DLD1 (cell line): ENCODE data around the gene MSL3B.

Experiments
- in situ Hi-C: cut with HindIII; loops from 2 replicates; pipeline ENCODE4 v1.10.0; 2017; ENCODE audit warnings: low sequenced_read_pairs

MSL3B gene

DNA sequence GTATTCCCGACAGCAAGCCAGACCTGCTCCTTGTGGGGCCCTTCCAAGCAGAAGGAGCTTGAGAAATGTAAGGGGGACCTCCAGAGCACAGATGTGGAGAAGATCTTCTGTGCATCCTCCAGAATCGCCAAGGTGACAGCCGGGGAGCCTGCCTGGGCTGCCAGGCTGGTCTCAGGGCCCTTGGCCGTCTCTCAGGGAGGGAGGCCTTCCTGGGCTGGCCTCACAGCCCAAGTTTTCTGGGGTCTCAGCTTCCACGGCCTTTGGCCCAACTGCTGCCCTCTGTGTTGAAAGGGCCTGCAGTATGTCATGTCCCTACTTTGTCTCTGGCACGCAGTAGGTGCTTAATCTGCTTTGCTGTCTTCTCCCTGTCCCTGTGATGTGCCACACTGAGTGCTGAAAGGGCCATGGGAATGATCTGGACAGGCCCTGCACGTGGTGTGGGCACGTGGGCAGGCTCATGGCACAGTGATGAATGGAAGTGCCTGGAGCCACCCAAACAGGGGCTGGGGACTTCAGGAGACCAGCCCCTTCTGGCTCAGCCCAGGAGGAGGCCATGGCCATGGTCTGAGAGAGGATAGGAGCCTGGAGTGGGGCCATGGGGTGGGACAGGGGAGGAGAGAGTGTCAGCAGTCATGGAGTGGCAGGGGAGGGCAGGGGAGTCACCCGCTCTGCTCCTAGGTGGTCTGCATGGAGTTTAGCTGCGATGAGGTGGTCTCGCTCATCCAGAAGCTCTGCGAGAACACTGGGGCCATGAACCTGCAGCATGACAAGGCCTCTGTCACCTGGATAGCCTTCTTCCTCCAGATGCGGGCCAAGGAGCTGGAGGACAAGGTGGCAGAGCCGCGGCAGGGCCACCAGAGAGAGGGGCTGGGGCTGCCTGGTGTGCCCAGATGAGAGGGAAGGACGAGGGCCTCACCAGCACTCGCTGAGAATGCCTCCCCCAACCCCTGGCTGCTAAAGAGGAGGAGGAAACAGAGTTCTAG lies 49.3 kb downstream of the MSL3B start:
- in situ Hi-C loops: no loop called here

DNA sequence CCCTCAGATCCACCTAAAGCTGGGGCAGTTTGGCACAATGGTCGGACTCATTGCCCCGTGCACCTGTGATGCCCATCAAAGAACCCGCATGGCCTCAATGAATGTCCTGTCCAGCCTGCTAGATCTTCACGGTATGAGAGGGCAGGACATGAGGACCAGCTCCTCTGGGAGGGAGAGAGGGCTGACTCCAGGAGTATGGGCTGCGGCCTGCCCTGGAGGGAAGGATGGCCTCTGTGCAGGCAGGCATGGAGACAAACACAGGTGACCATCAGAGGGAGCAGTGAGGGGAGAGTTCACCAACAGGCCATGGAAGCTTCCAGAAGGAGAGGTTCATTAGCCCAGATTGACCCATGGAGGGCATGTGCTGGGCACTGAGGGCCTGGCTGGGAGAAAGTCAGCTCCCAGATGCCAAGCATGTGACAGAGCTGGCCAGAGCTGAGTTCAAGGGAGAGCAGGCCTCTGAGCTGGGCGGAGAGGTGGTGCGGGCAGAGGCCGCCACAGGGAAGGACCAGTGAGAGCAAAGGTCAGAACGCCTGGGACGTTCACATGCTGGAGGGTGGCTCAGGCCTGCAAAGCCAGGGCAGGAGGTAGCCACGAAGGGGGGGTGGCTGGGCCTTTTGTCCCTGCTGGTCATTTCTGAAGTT lies 50.1 kb downstream of the MSL3B start:
- in situ Hi-C loops: no loop called here

DNA sequence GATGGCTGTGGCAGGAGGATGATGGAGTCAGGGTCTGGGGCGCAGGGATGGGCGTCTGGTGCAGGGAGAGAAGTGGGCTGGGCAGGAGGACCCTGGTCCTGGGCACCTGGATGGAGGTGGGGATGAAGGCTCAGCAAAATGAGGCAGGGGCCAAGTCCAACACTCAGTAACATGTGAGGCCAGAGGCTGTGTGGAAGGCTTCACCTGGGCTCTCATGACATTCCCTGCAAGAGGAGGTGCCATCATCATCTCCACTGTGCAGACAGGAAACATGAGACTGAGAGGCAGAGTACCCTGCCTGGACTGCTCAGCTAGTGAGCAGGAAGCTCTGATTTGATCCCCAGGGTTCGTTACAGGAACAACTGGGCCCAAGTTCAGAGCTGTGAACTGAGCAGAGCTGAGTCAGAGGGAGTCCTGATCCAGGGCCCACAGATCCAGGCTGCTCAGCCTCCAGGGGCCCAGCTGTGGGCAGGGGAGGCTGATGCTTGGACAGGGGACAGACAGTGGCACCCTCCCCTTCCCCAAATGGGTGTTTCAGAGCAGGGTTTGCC lies 50.8 kb downstream of the MSL3B start:
- in situ Hi-C loops: no loop called here

DNA sequence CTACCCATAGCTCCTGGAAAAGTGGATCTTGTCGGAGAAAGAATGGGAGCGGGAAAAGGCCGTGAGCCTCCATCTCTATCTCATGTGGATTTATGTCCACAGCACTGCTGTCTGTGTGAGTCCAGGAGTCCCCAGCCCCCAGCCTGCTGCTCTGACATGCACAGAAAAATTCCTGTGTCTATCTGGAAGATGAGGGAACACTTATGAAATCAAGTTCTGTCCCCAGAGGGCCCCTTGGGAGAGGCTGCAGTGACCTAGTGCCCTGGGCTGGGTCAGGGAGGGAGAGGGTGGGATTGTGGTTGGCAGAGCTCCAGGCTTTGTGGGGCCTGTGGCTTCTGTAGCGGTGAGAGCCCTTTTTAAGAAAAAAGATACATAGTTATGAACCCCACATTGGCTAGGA lies 51.4 kb downstream of the MSL3B start:
- in situ Hi-C loops: no loop called here

DNA sequence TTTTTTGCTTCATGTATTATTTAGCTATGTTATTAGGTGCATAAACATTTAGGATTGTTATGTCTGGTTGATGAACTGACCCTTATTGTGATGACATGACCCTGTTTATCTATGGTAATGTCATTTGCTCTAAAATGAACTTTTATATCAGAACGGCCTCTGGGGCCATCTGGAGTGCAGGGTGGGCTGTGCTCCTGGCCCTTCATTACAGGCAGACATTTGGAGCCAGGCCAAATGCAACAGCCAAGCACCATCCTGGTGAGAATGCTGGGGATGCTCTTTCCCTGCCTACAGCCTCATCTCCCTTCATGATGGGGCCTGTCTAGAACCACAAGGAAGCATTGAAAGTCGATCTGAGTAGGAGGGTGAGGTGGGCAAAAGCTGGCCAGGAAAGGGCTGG lies 51.9 kb downstream of the MSL3B start:
- in situ Hi-C loops: no loop called here

DNA sequence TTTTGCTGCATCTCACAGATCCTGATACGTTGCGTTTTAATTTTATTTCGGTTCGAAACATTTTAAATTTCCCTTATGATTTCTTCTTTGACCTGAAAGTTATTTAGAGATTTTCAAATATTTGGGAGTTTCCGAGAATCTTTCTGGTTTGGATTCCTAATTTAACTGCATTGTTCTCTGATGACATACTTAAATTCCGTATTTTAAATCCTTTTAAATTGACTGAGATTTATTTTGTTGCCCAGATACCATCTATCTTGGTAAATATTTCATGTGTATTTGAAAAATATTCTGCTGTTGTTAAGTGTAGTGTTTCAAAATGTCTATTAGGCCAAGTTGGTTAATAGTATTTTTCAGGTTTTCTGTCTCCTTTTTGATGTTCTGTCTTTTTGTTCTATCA lies 52.3 kb downstream of the MSL3B start:
- in situ Hi-C loops: no loop called here
